Fibroblast of the conjunctiva (primary cell): ENCODE results near the gene ASCL5.

Experiments
- DNase-seq: peaks from one replicate; pipeline ENCODE4 v3.0.0-alpha.2; 2010; ENCODE audit warnings: low read depth

Gene ASCL5

DNA sequence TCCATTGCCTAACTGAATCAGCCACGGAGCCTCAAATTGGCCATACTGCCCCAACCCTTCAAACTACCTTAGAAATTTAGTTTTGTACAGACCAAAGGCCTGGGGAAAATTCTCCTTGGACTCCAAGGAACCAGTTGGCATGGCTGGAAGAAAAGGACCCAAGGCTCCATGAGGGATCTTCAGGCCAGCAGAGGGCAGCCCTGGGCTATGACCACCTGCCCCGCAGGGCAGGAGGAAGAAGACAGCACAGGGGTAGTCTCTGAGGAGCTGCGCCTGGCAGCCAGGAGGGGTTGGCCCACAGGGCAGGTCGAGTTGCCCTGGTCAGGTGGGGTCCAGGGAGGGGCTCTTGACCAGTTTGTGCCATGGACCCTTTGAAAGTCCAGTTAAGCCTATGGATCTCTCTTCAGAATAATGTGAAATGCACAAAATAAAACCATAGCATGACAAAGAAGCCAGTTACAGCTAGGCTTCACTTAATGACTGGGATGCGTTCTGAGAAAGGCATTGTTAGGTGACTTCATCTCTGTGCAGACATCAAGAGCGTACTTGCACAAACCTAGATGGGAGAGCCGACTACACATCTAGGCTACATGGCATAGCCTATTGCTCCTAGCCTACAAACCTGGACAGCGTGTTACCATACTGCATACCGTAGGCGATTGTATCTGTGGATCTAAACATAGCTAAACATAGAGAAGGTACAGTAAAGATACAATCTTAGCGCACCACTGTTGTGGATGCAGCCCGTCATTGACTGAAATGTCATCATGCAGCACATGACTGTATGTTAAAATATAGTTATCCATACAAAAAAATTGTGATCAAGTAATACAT lies 40.9 kb downstream of the ASCL5 start:
- DNase-seq = peak; percentile 8

- no peak for DNase-seq
Measured at GRCh38 chr1:201084295-201084694, 42.7 kb downstream of the ASCL5 start.

- DNase-seq = no peak
Measured at GRCh38 chr1:201083741-201084140, 43.2 kb downstream of the ASCL5 start.

DNA sequence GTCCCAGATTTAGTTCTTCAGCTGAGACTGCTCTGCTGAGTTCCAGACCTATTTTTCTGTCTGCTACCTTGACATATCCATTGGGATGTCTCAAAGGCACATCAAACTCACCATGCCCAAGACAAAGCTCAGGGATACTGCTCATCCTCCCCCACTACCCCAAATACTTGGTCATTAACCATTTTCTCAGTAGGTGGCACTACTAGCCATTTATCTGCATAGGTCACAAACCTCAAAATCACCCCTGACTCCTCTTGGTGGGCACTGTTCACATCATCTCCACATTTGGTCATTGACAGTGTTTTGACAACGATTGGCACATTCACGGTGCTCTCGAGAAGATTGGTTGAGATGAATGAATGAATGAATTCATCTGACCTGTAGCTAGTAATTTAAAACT lies 46.8 kb downstream of the ASCL5 start:
- DNase-seq = no peak

DNA sequence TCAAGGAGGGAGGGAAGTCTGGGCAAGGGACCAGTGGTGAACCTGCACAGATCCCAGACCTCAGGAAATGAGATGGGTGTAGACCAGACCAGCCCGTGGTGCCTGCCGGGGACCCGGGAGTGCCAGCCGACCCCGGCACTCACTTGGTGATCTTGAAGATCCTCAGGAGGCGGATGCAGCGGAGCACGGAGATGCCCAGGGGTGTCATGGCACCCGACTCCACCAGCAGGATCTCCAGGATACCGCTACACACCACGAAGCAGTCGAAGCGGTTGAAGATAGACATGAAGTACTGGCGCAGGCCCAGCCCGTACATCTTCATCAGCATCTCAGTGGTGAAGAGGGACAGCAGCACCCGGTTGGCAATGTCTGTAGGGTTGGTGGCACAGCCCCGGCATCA lies 49.2 kb downstream of the ASCL5 start:
- DNase-seq = no peak

- no peak for DNase-seq
Measured at GRCh38 chr1:201077116-201077515, 49.9 kb downstream of the ASCL5 start.

GRCh38 chr1:201076092-201076491 lies 50.9 kb downstream of the ASCL5 start:
- DNase-seq = no peak

DNA sequence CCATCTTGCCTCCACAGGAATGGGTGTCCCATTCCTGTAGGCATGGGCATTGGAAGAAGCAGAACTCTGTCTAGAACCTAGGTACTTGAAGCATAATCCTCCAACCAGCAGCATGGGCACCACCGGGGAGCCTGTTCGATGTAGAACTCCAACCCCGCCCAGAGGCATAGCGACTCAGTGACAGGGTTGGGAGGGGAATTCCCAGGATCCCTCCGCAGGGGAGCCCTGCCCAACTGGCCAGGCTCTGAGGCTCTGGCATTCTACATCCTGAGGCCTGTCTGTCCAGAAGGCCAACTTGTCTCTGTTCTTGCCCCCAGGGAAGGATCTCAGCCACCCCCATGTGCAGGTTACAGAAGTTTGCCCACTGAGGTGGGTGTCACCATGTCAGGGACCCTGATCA lies 53.0 kb downstream of the ASCL5 start:
- DNase-seq = no peak

DNA sequence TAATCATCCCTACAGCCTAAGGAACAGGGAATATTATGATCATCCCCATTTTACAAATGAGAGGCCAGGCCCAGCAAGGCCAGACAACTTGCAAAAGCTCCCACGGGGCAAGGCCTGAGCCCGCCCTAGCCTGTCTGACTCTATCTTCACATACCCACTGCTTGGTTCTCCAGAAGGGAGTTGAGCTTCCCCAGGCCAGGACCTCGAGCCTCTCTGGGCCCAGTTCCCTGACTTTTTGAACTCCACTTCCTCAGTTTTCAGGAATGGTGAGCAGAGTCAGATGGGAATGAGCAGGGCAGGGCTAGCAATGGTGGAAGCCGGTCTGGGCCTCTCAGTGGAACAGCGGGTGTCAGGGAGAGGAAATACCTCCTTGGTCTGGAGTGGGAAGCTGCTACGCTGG lies 54.1 kb downstream of the ASCL5 start:
- no peak for DNase-seq

DNA sequence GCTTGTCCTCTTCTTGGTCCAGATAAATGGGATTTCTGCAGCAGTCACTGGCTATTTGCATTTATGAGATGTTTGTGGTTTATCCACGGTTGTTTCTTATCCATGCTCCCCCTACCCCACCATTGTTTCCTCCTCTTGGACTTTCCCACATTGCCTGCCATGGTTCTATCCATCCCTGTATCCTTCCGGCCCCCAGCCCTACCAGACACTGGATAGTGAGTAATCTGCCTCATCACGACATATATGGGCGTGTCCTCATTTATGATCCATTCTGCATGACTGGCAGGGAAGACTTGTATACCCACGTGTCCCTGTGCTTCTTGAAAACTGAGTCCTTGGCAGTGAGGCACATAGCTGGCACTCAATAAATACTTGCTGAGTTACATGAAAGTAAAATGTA lies 54.8 kb downstream of the ASCL5 start:
- no peak for DNase-seq

DNA sequence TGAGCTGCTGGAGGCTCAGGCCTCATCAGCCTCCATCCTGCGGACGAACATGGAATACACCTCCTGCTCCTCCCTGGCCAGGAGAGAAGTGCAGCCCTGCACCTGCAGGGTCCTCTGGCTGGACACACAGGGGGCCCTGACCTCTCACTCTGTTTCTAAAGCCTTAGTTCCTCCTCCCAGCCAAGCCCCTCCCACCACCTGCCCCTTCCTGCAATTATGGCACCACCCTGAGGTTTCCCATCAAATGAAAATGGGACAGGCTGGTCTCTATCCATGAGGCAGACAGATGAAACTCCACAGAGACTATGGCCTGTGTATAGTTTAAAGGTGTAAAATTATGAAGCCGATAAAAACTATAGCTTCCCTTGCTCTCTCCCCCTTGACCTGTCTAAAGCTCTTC lies 57.3 kb downstream of the ASCL5 start:
- no peak for DNase-seq

- no peak for DNase-seq
Measured at GRCh38 chr1:201068976-201069375, 58.0 kb downstream of the ASCL5 start.

DNA sequence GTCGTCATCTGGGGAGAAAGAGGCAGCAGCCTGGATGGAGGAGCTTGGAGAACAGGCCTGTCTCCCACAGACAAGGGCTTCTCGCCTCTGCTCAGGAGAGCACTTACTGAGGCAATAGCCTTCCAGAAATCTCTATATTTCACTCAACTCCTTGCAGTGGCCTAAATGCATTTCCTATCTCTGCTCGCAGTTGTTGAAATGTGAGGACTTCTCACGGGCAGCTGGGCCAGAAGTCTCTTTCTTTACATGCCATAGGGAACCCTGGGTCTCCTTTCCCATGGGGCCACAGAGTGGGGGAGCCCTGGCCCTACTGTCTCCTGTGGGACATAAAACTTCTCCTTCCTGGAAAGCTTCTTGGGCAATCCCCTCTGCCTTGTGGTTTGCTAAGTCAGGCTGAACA lies 60.0 kb downstream of the ASCL5 start:
- no peak for DNase-seq

DNA sequence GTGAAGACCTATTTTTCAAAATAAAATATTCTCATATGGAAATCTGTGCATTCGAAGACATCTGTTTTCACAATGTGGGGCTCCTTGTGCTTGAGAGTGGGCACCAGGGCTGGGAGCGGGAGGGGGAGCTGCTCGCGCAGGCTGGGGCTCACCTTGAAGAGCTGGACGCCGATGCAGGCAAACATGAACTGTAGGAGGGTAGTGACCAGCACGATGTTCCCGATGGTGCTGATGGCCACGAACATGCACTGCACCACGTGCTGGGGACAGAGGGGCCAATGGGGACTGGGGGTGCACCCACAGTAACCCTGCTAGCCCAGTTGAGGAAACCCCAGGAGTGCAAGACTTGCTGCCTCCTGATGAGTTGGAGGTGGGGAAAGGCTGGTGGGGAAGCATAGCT lies 61.3 kb downstream of the ASCL5 start:
- no peak for DNase-seq

DNA sequence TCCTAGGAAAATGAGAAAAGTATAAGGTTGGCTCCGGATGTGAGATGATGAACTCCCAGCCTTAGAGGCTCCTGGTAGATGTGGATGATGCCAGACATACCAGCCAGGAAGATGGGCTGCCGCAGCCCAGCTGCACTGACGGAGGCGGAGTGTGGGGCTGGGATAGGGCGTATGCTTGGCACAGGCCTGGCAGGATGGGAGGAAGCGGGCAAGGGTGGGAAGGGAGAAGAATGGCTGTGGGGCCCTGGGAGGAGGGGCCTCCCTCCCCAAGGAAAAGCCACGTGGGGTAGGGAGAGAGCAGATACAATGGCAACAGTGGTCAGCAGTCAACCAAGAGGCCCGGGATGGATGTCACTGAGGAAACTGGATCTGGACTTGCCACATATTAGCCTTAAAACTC lies 62.2 kb downstream of the ASCL5 start:
- DNase-seq = no peak
